ENCODE data around the gene ZNF263. TPM values are rescaled to one million over a fixed set of nuclear protein-coding genes. Genes with fewer than 3 reads are reported as not detected.

ZNF263 gene
- total and polyA plus RNA-seq, 9 of the 15 experiments (the other 6 are each of a cell fraction or from before 2014, with no cell fraction given): 4.6 to 48.3 (median 31.8) TPM

- TF ChIP-seq PRDM10 (IDR thresholded peaks at IDR 0.05; ENCODE audit: partially characterized antibody) (peak; percentile 47), SAFB (IDR thresholded peaks at IDR 0.05; ENCODE audit: borderline replicate concordance, low read depth, low read length) (peak; percentile 95), ZNF41 (CRISPR knock-in tag; conservative IDR thresholded peaks at IDR 0.05) (0 out of 2 replicates have a peak, but pooled peaks have one; percentile 5), ATF7 (IDR thresholded peaks at IDR 0.05) (peak; percentile 82), ZNF699 (CRISPR knock-in tag; IDR thresholded peaks at IDR 0.05; ENCODE audit: insufficient replicate concordance) (no peak), ZNF766 (CRISPR knock-in tag; conservative IDR thresholded peaks at IDR 0.05) (0 out of 2 replicates have a peak, but pooled peaks have one; percentile 35), ZBTB17 (CRISPR knock-in tag; IDR thresholded peaks at IDR 0.05) (peak; percentile 69; the same call in 1 of the 2 replicates), IRF9 (tag; IDR thresholded peaks at IDR 0.05) (no peak), SIX5 (IDR thresholded peaks at IDR 0.05; ENCODE audit: borderline replicate concordance in 1 of 2, insufficient read depth in 1 of 2, low read depth in 1 of 2, low read length in 2 of 2) (peak; percentile 57 to 63; a peak in 3 of 4 replicates), RBBP5 (IDR thresholded peaks at IDR 0.05; ENCODE audit: borderline replicate concordance, insufficient read depth, low read length, poor library complexity, severe bottlenecking) (peak; percentile 40), RNF2 (IDR thresholded peaks at IDR 0.05) (peak; percentile 63), SP1 (CRISPR knock-in tag; IDR thresholded peaks at IDR 0.05) (peak; percentile 92), CBX3 (IDR thresholded peaks at IDR 0.05; ENCODE audit: borderline replicate concordance in 1 of 2, low read length in 2 of 2) (peak in 1 of 2 experiments; percentile 50; a peak in 1 of 3 replicates), ZNF436 (CRISPR knock-in tag; IDR thresholded peaks at IDR 0.05) (no peak), MEIS2 (IDR thresholded peaks at IDR 0.05; ENCODE audit: partially characterized antibody) (peak; percentile 69), KLF6 (CRISPR knock-in tag; IDR thresholded peaks at IDR 0.05; ENCODE audit: borderline replicate concordance) (peak; percentile 86; the same call in 1 of the 2 replicates), LCOR (CRISPR knock-in tag; IDR thresholded peaks at IDR 0.05) (peak; percentile 53; the same call in 1 of the 2 replicates), E2F8 (IDR thresholded peaks at IDR 0.05; ENCODE audit: low read depth, partially characterized antibody) (peak; percentile 88), BRCA1 (IDR thresholded peaks at IDR 0.05) (no peak), BRCA1 (CRISPR knock-in tag; IDR thresholded peaks at IDR 0.05) (no peak)
Measured at GRCh38 chr16:3282730-3283542, at the start of gene ZNF263 (continued).
